GM12873 (cell line): ENCODE data around the gene TMEM106B.

ENCODE experiments used
- TF ChIP-seq, protein P1 (sequence below): IDR thresholded peaks from 2 replicates; pipeline ENCODE4 v1.5.1; 2012; ENCODE audit warnings: low read depth, mild to moderate bottlenecking, moderate library complexity, low read length, control low read depth; ENCODE audit not compliant: insufficient read depth; ENCODE audit errors: missing control alignments

The TMEM106B gene

GRCh38 chr7:12250232-12250631 lies 39.1 kb downstream of the TMEM106B start:
- TF ChIP-seq, protein P1, sequence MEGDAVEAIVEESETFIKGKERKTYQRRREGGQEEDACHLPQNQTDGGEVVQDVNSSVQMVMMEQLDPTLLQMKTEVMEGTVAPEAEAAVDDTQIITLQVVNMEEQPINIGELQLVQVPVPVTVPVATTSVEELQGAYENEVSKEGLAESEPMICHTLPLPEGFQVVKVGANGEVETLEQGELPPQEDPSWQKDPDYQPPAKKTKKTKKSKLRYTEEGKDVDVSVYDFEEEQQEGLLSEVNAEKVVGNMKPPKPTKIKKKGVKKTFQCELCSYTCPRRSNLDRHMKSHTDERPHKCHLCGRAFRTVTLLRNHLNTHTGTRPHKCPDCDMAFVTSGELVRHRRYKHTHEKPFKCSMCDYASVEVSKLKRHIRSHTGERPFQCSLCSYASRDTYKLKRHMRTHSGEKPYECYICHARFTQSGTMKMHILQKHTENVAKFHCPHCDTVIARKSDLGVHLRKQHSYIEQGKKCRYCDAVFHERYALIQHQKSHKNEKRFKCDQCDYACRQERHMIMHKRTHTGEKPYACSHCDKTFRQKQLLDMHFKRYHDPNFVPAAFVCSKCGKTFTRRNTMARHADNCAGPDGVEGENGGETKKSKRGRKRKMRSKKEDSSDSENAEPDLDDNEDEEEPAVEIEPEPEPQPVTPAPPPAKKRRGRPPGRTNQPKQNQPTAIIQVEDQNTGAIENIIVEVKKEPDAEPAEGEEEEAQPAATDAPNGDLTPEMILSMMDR: no peak

GRCh38 chr7:12256090-12256489 lies 45.0 kb downstream of the TMEM106B start:
- TF ChIP-seq, protein P1: no peak

GRCh38 chr7:12257582-12257981 lies 46.5 kb downstream of the TMEM106B start:
- TF ChIP-seq, protein P1: no peak

DNA sequence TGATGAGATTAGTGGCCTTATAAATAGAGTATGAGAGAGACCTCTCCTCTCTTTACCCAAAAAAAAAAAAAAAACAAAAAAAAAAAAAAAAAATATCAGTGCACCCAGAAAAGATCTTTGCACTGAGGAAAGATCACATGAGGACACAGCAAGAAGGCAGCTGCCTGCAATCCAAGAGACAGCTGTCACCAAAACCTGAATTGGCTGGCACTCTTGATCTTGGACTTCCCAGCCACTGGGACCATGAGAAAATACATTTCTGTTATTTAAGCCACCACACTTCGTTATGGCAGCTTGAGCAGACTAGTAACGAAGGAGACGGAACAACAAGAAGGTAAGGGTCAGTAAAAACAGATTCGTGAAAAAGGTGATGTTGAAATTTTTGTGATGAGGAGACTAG lies 47.0 kb downstream of the TMEM106B start:
- TF ChIP-seq, protein P1: no peak

GRCh38 chr7:12267542-12267941 lies 56.4 kb downstream of the TMEM106B start:
- TF ChIP-seq, protein P1: no peak

GRCh38 chr7:12269100-12269895 lies 58.2 kb downstream of the TMEM106B start:
- TF ChIP-seq, protein P1: no peak

DNA sequence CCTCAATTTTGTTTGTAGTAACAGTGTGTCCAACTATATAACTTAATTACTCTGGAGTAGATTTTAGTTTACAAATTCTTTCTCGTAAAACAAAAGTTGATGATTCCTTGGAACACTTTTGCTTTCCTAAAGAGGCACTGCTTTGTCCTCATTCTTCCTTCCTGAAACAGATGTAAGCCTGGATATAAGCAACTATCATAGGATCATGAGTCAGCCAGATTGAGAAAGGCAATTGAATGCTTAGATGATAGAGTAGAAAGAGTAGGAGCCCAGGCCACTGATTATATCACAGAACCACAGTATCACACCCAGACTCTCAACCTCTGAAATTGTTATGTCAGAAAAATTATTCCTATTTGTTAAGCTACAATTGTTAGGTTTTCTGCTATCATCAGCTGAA lies 69.9 kb downstream of the TMEM106B start:
- TF ChIP-seq, protein P1: no peak
